Esophagus squamous epithelium (tissue), 5 donors: ENCODE data around the gene SETD1B. TPM values are rescaled to one million over a fixed set of nuclear protein-coding genes. Genes with fewer than 3 reads are reported as not detected.
"Not testable (repeated sequence)": the region's sequence is repeated elsewhere in the genome, so short reads cannot be mapped to it uniquely, and the experiment has no call there.

ENCODE experiments used
- DNase-seq: peaks from one replicate; lab custom pipeline; 2025; lab: John Stamatoyannopoulos, UW
- H3K27ac ChIP-seq, 4 donors: fragments of 200-600 bp; sonication (generic); one replicate each; pipeline ENCODE4 v1.5.1; 2016 to 2019; ENCODE audit warnings: mild to moderate bottlenecking in 1 of 4
- H3K27me3 ChIP-seq, 4 donors: fragments of 200-600 bp; sonication (generic); 1 replicate in 3 of 4; 2 replicates in 1 of 4; pipeline versions ENCODE4 v1.5.1 to v1.6.0; 2017 to 2021; ENCODE audit warnings: antibody characterized with exemption in 1 of 4
- H3K36me3 ChIP-seq, 3 donors: fragments of 200-600 bp; sonication (generic); one replicate each; pipeline ENCODE4 v1.5.1; 2016 to 2019
- H3K4me1 ChIP-seq, 3 donors: fragments of 200-600 bp; sonication (generic); one replicate each; pipeline ENCODE4 v1.5.1; 2017 to 2019
- H3K4me3 ChIP-seq, 4 donors: fragments of 200-600 bp; sonication (generic); 1 replicate in 3 of 4; 2 replicates in 1 of 4; pipeline ENCODE4 v1.5.1; 2016 to 2019; ENCODE audit warnings: mild to moderate bottlenecking in 2 of 4, moderate library complexity in 1 of 4
- H3K9me3 ChIP-seq, 3 donors: fragments of 200-600 bp; sonication (generic); one replicate each; pipeline ENCODE4 v1.5.1; 2016 to 2019
- POLR2A ChIP-seq, 4 donors: fragments of 450-650 bp; IDR thresholded peaks; one replicate each; pipeline ENCODE4 v1.6.1; 2017; ENCODE audit warnings: antibody characterized with exemption in 4 of 4, mild to moderate bottlenecking in 4 of 4, moderate library complexity in 3 of 4
- WGBS, 2 donors: methylation state at CpG; one replicate each; pipeline ENCODE4 v1.1.5; 2018; 5-methylcytosine and 5-hydroxymethylcytosine counted together
- intact Hi-C: fragments of 100-400 bp; cut with DNase I; formaldehyde crosslinking; loops from one replicate; pipeline ENCODE4 v1.15.0; 2022
- total RNA-seq, 4 donors: library from RNA; depleted of rRNA; stranded (reverse); fragments of >200 nt; gene quantifications; one replicate each; pipeline ENCODE4 v1.1.0, GENCODE V29; 2016
- TF ChIP-seq, protein P1 (sequence below), 6 experiments: fragments of 450-650 bp in 4 of 6; fragments of 200-600 bp in 2 of 6; sonication (generic) in 2 of 6; IDR thresholded peaks; one replicate each; pipeline ENCODE4 v1.5.1; 2016 to 2019; ENCODE audit warnings: antibody characterized with exemption in 6 of 6, mild to moderate bottlenecking in 4 of 6, moderate library complexity in 4 of 6
- donor health status: DM: yes; HTN: yes; CAD: no.

The SETD1B gene
- total RNA-seq, 4 donors from 2014 or later, result 5.6 to 14.4 (median 10.6) TPM

DNA sequence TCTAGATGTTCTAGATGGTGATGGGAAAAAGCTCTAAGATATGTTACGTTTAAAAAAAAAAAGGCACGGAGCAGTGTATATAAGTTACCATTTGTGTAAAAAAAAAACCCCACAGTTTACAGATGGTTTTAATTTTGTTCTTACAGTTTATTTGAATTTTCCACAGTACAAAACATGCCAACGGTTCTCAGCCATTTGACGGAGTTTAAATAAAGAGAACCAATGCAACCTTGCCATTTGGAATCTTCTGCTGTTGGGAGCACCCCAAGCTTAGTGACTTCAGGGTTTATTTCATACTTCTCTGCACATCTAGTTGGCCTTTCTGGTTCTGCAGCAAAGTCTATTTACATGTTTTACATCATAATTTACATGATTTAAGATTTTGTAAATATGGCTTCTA lies 62.5 kb downstream of the SETD1B start:
- no peak overlapping the region for H3K27ac ChIP-seq
- no peaks in the 10 kb centered on the region for H3K27me3 ChIP-seq
- intact Hi-C loops, result no loop called here
- no peak for DNase-seq
- H3K4me1 ChIP-seq, result no peaks in the 10 kb centered on the region
- no peaks in the 10 kb centered on the region for H3K9me3 ChIP-seq
- no peak for TF ChIP-seq POLR2A (IDR thresholded peaks at IDR 0.05)
- TF ChIP-seq, protein P1, sequence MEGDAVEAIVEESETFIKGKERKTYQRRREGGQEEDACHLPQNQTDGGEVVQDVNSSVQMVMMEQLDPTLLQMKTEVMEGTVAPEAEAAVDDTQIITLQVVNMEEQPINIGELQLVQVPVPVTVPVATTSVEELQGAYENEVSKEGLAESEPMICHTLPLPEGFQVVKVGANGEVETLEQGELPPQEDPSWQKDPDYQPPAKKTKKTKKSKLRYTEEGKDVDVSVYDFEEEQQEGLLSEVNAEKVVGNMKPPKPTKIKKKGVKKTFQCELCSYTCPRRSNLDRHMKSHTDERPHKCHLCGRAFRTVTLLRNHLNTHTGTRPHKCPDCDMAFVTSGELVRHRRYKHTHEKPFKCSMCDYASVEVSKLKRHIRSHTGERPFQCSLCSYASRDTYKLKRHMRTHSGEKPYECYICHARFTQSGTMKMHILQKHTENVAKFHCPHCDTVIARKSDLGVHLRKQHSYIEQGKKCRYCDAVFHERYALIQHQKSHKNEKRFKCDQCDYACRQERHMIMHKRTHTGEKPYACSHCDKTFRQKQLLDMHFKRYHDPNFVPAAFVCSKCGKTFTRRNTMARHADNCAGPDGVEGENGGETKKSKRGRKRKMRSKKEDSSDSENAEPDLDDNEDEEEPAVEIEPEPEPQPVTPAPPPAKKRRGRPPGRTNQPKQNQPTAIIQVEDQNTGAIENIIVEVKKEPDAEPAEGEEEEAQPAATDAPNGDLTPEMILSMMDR (IDR thresholded peaks at IDR 0.05), result no peak
- H3K36me3 ChIP-seq, result no peaks in the 10 kb centered on the region
- WGBS, 2 donors, result 62 to 71% methylated on average over 4 of the region's 4 CpGs
- H3K4me3 ChIP-seq, result no peak overlapping the region

GRCh38 chr12:121869229-121869628 lies 65.4 kb downstream of the SETD1B start:
- intact Hi-C loops, H3K27me3 ChIP-seq, H3K36me3 ChIP-seq, H3K4me3 ChIP-seq, DNase-seq, H3K9me3 ChIP-seq, H3K27ac ChIP-seq: not testable (repeated sequence)
- peaks cover 5 to 11% (median 9%) of the 10 kb centered on the region in 3 donors for H3K4me1 ChIP-seq
- 88 to 93% methylated on average over 6 to 8 of the region's 8 CpGs for WGBS, 2 donors

DNA sequence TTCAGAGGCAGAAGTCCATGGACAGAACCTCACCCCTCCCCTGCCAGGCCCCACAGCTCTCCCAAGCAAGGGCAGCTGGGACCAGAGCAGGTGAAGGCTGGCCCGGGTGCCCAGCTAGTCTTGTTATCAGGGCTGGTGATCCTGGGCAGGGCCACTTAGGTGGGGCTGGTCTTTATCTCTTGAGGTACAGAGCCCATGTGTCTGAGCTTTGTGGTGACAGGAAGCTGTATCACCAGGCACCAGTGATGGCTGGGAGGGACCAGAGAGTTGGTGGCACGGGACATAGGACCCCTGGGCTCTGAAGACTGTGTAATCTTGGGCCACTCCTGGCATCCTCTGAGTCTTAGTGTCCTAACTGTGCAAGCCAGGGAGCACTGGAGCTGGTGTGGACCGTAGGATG lies 67.7 kb downstream of the SETD1B start:
- TF ChIP-seq, protein P1 (IDR thresholded peaks at IDR 0.05), result no peak
- no peak for TF ChIP-seq POLR2A (IDR thresholded peaks at IDR 0.05)
- intact Hi-C loops, result no loop called here
- Histone ChIP-seq H3K9me3 (no peaks in the 10 kb centered on the region), H3K27me3 (no peaks in the 10 kb centered on the region), H3K36me3 (no peaks in the 10 kb centered on the region), H3K4me3 (no peak overlapping the region), H3K27ac (no peak overlapping the region), H3K4me1 (peaks cover 5 to 11% (median 9%) of the 10 kb centered on the region in 3 donors)
- DNase-seq, result no peak
- WGBS, 2 donors, result 58 to 72% methylated on average over 2 to 3 of the region's 3 CpGs

DNA sequence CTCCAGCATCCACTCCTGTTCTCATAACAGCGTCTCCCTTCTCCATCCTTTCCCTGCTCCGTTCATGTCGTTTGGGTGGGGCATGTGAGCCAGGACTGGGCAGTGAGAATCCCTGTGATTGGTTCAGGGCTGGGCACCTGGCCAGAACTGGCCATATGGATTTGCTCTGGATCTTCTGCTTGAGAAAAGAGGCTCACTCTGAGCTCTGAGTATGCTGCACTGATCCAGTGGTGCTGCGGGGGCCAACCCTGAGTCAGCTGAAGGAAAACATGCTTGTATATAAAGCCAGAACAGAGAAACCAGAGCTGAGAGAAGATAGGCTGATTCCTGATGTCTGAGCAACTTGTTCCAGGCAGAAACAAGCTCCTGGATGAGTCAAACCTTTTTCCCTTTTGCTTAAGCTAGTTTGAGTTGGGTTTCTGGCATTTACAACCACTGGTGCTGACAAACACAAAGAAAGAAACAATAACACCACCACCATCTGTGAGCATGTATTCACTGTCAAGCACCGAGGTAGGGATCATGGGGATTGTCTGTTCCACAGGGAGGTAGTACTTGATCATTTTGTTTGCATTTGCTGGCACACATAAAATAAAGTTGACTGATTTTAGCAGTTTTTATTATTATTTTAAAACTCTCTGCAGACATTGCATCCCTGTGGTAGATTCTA lies 68.9 kb downstream of the SETD1B start:
- no peak for TF ChIP-seq POLR2A (IDR thresholded peaks at IDR 0.05)
- TF ChIP-seq, protein P1 (IDR thresholded peaks at IDR 0.05), result no peak
- no peaks in the 10 kb centered on the region for H3K27me3 ChIP-seq
- H3K9me3 ChIP-seq, result no peaks in the 10 kb centered on the region
- intact Hi-C loops, result no loop called here
- 52 to 60% methylated on average over 4 to 5 of the region's 5 CpGs for WGBS, 2 donors
- H3K36me3 ChIP-seq, result no peaks in the 10 kb centered on the region
- no peak overlapping the region for H3K4me3 ChIP-seq
- H3K27ac ChIP-seq, result peak overlapping the region in 2 of 4 donors; percentile 48 to 67
- H3K4me1 ChIP-seq, result peaks cover 5 to 11% (median 9%) of the 10 kb centered on the region in 3 donors
- DNase-seq, result no peak

DNA sequence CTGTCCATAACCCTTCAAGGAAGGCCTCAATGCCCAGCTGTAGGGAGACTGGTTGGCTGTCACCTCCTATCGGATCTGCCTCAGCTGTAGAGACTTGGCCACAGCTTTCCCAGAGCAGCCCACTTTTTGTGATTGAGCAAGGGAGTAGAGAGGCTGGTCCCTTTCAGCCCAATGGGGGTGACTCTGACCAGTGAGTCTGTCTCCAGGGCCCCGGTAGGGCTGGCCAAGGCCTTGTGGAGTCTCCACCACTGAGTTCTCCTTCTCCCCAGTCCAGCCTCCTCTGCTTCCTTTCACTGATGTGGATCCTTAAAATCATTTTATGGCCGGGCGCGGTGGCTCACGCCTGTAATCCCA lies 69.4 kb downstream of the SETD1B start:
- TF ChIP-seq, protein P1 (IDR thresholded peaks at IDR 0.05), result no peak
- TF ChIP-seq POLR2A (IDR thresholded peaks at IDR 0.05), result no peak
- no peak for DNase-seq
- peak overlapping the region in 2 of 4 donors; percentile 48 to 67 for H3K27ac ChIP-seq

More for the DNA sequence above, 69.4 kb downstream of the SETD1B start:
- Histone ChIP-seq H3K27me3 (no peaks in the 10 kb centered on the region), H3K4me3 (no peak overlapping the region), H3K36me3 (no peaks in the 10 kb centered on the region), H3K9me3 (no peaks in the 10 kb centered on the region), H3K4me1 (peaks cover 5 to 11% (median 9%) of the 10 kb centered on the region in 3 donors)
- intact Hi-C loops, result no loop called here
- 90% methylated on average over 2 of the region's 6 CpGs; no CpG with 5 or more reads in 1 of the 2 donors for WGBS, 2 donors
